HG03575 (cell line): ENCODE data around the gene LDLRAD2.

Experiments
- ATAC-seq: cut with Tn5 transposase; IDR thresholded peaks from one replicate; pipeline ENCODE4 v1.9.1; 2021; ENCODE audit not compliant: unreplicated experiment, insufficient number of reproducible peaks, low FRiP score; ENCODE audit errors: extremely low read depth

Gene LDLRAD2

DNA sequence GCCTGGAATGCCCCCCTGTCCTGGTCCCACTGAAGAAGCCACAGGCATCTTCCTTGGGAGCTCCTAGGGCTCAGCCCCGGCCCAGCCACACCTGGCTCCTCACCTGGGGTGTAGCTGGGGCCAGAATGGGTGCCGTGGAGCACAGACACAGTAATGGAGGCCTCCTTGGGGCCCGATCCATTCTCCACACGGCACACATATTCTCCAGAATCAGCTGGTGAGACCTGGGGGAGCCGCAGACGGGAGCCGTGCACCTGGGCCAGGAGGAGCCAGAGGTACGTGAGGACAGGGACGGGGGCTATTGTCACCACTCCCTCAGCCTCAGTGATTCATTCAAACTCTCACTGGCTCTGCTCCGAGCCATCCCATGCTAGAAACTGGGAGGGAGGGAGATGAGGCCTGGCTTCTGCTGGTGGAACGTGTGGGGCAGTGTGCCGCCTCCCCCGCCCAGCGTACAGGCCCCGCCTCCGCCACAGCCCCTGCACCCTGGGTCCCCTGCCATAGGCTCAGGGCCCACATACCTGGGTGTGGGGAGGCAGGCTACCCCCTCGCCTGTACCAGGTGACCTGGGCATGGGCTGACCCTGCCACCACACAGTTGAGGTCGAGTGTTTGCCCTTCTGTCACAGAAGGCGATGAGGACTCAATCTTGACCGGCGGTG, 42.2 kb downstream of the LDLRAD2 start:
- no peak for ATAC-seq

DNA sequence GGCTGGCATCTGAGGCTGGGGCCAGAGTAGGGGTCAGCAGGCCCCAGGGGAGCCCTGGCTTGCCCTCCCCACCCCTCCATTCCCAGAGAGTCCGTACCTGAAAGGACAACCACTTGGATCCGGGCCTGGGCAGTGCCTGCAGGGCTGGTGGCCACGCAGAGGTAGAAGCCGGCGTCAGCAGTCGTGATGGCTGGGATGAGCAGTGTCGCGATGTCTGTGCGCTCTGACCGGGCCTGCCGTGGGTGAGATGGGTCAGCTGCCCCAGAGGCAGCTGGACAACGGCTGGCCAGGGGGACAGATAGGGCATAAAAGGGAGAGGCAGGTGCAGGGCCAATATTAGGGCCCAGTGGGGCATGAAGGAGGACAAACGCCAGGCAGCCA, 42.7 kb downstream of the LDLRAD2 start:
- ATAC-seq: no peak

DNA sequence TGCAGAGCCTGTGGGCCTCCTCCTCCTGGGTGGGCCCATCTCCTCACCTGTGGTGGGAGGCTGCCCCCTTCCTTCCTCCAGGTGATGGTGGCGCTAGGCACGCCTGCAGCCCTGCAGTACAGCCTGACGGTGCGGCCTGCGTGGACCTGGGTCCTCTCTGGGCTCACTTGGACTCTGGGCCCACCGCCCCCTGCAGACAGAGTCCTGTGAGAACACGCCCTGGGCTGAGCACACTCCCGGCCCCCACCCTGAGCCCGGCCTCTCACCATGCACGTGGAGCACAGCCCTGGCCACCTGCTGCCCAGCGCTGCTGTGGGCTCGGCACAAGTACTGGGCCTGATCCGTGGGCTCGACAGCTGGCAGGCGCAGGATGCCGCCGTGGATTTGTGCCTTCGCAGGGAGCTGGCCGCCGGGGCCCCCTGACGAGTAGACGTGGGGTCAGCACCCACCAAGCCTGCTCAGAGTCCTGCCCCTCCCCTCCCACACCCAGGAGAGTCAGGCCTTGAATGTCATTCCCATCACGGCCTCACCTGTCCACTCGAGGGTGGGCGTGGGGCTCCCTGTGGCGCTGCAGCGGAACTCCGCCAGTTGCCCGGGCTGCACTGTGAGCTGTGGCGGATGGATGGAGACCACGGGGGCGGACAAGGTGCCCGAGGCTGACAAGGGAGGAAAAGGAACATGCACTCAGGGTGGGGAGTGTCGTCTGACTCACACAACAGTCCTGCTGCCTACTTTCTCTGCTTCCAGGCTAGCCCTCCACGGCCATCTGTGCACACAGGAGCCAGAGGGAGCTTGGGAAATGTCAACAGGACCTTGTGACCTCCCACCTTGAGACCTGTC, 43.4 kb downstream of the LDLRAD2 start:
- no peak for ATAC-seq

DNA sequence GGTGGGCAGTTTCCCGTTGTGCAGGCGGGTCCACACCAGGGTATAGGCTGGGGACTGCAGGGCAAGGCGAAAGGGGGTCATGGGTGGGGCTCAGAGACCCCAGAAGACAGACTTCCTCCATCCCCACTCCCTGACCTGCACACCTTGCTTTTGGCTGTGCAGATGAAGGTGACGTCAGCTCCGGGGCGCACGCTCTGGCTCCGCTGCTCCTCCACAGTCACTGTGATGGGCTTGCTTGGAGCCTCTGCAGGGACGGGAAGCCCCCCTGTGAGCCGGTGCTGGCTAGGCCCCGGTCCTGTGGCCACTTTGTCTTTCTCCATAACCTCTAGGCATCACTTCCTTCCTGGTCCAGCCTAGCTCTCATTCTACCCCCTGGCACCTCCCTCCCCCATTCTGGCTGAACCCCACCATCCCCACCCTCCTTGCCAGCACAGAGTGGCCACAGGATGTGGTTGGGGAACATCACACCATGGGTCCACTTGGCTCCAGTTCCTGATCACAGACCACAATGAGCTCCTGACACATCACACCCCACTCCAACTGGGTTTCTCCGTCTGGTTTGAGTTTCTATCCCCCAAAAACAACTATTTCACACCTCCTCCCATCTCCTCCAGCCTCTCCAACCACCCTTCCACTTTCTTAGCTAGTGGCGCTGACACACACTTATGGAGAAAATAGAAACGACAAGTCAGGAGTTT, 45.2 kb downstream of the LDLRAD2 start:
- no peak for ATAC-seq

DNA sequence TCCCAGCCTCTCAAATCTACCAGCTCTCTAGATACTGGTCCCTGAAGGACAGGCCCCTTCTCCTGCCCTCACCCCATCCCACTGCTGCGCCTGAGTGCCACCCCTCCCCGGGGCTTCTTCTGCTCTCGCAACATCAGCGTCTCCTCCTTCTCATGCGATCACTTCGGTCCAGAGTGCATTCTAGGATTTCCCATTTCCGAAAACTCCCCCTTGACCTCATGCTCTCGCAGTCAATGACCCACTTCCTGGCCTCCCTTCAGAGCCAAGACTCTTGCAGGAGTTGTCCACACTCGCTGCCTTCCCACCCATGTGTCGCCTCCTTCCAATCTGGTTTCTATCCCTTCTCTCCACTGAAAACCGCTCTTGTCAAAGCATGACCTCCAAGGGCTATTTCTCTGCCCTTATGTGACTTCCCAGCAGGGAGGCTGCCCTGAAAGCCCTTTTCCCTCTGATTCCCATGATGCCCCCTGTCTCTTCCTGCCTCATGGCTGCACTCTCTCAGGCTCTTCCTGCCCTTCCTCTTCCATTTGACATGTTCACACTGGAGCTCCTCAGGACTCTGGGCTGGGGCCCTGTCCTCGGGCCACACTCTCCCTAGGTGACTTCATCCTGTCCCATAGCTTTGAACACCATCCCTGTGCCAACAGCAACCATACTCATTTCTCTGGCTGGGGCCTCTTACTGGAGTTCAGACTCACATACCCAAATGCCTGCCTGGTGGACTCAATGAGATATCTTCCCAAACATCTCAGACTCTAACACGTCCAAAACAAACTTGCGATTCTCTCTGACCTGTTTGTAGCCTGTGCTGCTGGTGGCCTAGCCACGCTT, 46.0 kb downstream of the LDLRAD2 start:
- ATAC-seq: no peak

DNA sequence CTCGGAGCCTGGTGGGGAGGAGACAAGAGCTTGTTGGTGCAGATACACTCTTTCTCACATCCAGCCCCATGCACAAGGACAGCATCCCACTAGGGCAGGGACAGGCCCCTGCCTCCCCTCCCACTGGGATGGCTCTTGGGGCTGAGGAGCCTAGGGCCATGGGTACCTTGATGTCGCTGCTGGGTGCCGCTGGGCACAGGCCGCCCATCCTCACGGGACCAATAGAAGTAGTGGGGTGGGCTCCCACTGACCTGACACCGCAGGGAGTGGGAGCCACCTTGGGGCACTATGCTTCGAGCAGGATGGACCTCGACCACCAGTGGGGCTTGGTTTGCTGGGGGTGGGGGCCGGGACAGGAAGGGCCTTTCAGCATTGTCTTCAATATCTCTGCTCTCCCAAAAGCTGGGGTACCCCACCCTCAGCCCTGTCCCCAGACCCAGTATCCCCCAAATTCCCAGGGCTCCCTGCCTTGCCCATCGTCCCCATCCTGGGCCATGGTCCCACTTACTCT, 47.7 kb downstream of the LDLRAD2 start:
- ATAC-seq: no peak

DNA sequence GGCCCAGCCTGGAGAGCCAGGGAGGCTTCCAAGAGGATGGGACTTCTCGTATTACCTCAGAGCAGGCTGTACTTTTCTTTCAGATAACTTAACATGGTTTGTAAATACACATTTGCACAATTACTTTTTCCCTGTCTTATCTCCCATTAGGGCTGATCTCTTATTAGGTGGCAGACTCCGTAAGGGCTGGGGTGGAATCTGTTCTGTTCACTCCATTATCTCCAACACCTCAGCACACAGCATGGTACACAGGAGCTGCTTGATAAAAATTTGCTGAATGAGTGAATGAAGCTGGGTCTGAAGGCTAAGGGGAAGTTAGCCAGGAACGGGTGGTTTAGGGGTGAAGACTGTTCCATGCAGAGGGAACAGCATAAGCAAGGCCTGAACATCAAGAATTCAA, 48.9 kb downstream of the LDLRAD2 start:
- ATAC-seq: no peak

DNA sequence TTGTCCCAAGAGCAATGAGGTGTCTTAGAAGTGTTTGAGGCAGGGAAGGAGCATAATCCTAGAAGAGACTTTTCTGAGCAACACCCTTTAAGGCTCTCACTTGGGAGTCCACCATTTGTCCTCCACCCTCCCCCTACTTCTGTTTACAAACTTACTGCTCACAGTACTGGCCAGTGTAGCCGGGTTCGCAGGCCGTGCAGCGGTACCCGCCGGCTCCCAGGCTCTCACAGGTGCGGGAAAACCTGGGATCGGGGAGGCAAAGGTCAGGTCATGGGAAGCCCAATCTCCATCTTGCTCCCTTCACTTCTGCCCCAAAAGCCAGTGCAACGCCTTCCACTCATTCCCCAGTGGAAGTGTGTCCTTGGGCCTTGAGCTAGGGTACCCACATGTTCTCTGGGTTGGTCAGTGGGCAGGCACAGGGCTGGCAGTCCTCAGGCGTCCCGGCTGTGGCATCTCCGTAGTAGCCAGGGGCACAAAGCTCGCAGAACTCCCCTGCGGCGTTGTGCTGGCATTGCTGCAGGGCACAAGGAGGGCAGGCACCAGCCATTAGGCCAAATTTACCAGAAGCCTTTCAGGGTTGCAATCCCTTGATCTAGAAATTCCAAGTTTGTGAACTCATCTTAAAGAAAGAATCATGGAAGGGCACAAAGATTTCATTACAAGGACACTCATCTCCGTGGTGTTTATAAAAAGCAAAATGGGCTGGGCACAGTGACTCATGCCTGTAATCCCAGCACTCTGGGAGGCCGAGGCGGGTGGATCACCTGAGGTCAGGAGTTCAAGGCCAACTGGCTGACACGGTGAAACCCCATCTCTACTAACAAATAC, 49.8 kb downstream of the LDLRAD2 start:
- ATAC-seq: no peak

DNA sequence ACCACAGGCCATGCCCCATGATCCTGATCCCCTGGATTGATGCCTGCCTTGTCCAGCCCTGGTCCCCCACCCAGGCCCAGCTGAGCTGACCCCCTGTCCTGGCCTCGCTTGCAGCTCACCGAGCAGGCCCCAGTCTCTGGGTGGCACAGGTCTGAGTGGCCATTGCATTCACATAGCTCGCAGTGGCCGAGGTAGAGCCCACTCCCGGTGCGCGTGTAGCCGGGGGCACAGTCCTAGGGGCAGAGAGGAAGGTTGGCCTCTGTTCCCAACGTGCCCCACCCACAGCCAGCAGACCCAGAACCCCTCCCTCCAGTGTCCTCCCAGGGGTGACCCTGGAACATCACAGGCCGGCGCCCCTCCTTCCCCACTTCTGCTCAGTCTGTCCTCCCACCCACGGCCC, 51.9 kb downstream of the LDLRAD2 start:
- no peak for ATAC-seq

DNA sequence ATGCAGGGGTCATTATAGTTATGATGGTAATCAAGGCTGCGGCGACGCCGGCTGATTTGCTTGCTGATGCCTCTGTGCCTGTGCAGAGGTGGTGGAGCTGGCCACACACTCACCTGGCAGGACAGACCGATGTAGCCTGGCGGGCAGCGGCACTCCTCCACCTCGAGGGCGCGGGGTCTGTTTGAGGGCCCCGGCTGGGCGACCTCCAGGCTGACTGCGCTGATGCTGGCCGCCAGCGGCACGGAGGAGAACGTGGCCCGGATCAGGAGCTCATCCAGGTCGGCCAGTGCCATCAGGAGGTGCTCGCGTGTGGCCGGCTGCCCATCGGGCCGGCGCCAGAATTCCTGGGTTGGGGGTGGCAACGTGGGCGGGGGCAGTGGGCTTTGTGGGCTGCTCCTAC, 52.7 kb downstream of the LDLRAD2 start:
- no peak for ATAC-seq

DNA sequence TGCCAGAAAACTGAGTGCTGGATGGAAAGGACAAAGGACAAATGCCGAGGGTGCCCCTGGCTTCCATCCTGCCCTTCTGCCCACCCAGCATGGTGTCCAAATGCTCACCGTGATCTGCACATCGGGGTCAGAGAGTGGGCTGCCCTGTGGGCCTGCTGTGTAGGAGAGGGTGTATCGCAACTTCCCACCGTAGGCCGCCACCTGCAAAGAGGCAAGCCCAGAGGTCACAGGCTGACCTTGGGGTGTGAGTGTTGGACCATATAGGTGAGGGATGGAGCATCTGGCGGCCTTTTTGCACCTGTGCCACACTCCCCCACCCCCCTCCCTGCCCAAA, 53.5 kb downstream of the LDLRAD2 start:
- ATAC-seq: no peak

DNA sequence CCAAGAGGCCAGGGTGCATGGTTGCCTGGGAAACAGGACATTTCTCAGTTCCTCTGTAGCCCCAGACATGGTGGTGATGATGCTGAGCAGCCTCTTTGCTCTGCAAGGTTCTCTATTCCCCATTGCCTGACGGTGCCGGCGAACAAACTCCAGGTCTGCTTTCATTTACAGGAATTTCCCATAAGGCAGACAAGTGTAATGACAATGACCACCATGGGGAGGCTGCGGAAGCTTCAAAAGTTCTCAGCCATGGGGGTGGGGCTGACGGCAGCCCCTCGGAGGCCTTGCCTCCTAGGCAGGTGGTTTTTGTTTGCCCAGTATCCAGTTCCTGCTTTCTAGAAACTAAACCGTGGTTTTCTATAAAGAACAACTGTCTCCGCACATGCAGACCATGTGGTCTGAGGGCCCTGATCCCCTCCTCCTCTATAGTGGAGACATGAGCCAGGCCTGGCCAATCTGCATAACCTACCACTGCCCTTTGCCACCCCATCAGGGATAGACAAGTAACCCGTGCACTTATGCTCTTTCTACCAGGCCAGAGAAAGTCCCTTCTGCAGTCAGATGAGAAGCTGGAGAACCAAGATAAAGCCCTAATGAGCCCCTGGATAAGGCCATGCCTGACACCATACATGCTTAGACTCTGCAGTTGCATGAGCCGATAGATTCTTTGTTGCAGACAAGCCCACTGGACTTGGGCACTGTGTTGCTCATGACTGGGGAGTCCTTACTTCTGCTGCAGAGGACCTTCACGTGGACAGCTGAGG, 54.1 kb downstream of the LDLRAD2 start:
- ATAC-seq: no peak

DNA sequence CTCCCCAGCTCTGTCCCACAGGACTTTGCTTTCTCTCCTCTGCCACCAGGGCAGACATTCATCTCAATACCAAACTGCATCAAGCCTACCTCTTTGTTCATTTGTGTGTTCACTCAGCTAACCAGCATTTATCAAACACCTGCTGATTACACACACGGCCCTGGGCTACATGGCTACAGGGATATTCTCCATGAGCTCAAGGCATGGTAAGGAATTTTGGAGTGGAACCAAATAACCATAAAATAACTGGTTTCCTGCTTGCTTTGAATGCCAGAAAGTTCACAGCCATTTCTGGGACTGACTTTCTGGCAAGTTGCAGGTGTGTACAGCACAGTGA, 54.6 kb downstream of the LDLRAD2 start:
- no peak for ATAC-seq

DNA sequence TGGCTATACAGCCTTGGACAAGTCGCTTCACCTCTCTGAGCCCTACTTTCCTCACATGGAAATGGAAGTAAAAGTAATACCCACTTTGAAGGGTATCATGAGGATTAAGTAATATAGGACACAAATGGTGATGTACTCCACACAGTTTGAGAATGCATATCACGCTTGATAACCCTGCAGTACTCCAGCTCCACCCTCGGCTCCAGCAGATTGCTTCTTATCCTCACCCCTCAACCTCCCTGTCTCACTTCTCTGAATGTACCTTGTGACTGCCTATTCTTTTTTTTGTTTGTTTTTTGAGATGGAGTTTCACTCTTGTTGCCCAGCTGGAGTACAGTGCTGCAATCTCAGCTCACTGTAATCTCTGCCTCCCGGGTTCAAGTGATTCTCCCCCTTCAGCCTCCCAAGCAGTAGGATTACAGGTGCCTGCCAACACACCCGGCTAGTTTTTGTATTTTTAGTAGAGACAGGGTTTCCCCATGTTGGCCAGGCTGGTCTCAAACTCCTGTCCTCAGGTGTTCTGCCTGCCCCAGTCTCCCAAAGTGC, 55.5 kb downstream of the LDLRAD2 start:
- ATAC-seq: no peak

DNA sequence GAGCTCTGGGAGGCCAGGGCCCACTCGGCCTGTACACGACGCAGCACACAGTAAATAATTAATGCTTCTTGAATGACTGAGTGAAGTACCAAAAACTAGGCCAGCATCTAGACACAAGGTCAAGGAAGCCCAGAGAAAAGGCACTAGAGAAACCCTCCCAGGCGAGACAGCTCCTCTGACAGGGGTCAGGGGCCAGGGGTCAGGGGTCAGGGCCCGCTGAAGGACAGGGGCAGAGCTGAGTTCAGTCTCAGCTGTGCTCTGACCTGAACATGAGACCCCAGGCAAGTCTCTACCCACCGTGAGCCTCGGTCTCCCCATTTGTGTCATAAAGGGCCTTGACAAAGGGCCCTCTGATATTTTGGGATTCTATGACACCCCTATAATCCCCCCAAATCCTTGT, 56.4 kb downstream of the LDLRAD2 start:
- no peak for ATAC-seq

DNA sequence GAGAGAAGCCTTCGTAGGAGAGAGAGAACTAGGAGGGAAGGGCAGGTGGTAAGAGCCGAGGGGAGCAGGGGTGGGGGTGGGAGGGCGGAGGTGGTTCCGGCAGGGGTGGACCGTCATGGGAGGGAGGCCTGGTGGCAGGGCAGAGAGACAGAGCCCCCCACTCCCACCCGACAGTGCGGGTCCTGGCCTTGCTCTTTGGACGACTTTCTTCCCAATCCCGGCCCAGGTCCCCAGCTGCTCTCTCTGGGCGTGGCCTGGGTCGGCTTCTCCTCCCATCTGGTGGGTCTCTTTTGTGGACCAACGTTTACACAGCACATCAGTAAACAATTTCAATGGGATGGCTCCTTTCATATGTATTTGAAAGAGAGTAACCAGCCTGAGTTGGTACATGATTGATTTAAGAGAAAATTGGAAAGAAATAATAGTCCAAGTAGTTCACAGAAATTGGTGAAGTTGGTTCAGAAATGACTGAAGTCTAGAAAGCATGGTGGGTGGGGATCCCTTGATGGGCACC, 56.9 kb downstream of the LDLRAD2 start:
- ATAC-seq: no peak

DNA sequence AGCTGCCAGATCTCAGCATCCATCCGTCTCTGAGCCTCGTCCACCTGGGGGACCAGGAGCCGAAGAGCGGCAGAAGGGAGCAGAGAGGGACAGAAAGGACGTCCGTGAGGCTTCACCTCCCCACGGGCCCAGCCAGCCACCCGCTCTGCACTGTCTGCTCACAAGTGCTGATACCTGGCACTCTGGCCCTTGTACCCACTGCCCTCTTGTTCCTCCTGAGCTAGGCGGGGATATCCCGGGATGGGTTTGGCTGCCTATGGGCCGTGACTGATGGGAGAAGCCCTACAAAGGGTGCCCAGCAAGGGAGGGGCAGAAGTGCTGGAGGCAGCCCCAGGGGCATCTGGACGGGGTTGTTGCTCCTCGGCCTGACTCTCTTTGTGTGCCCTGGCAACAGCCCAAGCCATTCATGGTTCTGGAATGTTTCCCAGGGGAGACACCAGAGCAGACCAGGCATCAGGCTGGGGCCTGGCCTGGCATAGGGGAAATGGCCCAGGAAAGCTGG, 57.6 kb downstream of the LDLRAD2 start:
- ATAC-seq: no peak
